ENCODE measurements around the gene HERC4.
"Not testable (repeated sequence)": the region's sequence is repeated elsewhere in the genome, so short reads cannot be mapped to it uniquely, and the experiment has no call there.

HERC4 gene

DNA sequence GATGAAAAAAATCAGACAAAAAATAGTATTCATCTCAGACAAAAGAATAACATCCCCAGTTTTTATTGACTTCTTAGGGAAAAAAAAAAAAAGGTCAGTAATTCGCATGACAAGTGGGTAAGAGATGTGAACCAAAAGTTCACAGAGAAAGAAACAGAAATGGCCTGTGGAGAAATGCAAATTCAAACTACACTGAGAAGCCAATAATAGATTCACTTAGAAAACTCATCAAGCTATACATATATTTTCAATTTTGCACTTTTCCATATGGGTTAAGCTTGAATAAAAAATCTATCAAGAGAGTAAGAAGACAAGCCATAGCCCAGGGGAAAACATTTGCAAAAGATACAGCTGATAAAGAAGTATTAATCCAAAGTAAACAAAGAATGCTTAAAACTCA lies 28.0 kb downstream of the HERC4 start:
- no peak for DNase-seq

- no peak for DNase-seq
These were observed 28.4 kb downstream of the HERC4 start for GRCh38 chr10:68046642-68047041.

- DNase-seq, result no peak
These were observed 32.1 kb downstream of the HERC4 start for GRCh38 chr10:68043030-68043429.

DNA sequence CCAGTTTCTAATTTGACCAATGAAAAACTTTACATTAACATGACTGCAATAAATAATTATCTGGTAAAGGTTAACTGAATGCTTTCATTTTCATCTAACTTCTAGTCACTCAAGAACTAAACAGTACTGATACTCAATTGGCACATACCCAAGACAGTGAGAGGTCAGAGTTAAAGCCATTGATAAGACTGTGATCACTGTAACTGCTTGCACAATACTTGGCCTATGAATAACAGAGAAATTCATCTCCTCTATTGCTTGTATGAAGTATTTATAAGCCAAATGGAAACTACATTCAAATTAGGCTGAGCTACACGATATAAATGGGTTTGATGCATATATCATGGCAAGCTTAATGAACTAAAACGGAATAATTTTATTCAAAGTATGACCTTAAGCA lies 43.0 kb downstream of the HERC4 start:
- DNase-seq, result no peak

- no peak for DNase-seq
These were observed 47.7 kb downstream of the HERC4 start for GRCh38 chr10:68027429-68027828.

DNA sequence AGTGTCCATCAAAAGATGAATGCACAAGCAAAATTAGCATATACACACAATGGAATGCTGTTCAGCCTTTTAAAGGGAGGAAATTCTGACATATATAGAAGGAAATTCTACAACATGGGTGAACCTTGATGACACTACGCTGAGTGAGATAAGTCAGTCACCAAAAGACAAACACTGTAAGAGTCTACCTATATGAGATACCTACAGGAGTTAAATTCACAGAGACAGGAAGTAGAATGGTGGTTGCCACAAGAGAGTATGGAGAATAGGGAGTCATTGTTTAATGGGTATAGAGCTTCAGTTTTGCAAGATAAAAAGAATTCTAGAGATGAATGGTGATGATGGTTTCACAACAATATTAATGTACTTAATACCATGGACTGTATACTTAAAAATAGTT lies 51.8 kb downstream of the HERC4 start:
- no peak for DNase-seq

GRCh38 chr10:68022324-68022723 lies 52.8 kb downstream of the HERC4 start:
- DNase-seq, result not testable (repeated sequence)

GRCh38 chr10:68016519-68016918 lies 58.6 kb downstream of the HERC4 start:
- DNase-seq, result not testable (repeated sequence)

DNA sequence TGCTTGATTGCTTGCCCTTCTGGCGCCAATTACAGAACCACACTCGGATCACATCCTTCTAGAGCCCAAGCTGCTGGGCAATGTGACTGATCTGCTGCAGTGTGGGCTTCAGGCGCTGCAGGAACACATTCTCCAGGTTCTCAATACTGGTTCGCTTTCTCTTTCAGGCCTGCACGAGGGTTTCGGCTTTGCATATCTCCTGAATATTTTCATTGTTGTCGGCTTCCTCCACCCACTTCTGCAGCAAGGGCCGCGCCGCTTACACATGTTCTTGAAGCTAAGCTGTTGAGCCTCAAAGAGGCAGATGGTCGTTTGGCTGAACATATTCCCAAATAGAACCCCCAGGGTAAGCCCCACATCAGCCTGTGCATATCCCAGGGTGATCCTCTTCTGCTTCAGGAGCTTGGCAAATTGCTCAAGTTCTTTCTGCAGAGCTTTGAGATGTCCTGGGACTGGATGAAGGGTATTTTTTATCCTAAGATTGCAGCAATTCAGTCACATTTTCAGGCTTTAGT lies 64.6 kb downstream of the HERC4 start:
- no peak for DNase-seq

DNA sequence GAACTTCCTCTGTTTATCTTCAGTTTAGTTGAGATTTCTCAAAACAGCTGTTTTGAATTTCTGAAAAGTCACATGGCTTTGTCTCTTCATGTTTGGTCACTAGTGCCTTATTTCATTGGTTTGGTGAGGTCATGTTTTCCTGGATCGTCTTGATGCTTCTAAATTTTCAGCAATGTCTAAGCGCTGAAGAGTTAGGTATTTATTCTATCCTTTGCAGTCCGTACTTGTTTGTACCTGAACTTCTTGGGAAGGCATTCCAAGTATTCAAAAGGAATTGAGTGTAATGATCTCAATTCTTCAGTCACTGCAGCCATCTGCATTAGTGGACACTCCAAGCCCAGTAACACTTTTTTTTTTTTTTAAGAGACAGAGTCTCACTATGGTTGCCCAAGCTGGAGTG lies 67.7 kb downstream of the HERC4 start:
- no peak for DNase-seq

DNA sequence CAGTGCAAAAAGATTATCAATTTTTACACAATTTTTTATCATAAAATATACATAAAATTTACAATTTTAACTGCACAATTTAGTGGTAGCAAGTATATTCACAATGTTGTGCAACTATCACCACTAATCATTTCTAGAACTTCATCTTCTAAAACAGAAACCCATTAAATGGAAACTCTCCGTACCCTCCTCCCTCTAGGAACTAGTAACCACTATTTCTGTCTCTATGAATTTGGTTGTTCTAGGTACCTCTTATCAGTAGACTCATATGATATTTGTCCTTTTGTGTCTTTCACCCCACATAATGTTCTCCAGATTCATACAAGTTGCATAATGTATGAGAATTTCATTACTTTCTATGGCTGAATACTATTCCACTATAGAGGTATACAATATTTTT lies 73.5 kb downstream of the HERC4 start:
- DNase-seq, result no peak

DNA sequence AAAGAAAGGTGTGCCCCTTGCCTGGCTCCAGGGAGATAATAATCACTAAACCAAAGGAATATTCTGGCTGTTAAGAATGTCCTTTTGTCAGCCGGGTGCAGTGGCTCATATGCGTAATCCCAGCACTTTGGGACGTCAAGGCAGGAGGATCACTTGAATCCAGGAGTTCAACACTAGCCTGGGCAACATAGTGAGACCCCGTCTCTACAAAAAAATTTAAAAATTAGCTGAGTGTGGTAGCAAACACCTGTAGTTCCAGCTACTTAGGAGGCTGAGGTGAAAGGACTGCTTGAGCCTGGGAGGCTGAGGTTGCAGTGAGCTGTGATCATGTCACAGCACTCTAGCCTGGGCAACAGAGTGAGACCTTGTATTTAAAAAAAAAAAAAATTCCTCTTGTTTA lies 74.1 kb downstream of the HERC4 start:
- DNase-seq, result no peak

DNA sequence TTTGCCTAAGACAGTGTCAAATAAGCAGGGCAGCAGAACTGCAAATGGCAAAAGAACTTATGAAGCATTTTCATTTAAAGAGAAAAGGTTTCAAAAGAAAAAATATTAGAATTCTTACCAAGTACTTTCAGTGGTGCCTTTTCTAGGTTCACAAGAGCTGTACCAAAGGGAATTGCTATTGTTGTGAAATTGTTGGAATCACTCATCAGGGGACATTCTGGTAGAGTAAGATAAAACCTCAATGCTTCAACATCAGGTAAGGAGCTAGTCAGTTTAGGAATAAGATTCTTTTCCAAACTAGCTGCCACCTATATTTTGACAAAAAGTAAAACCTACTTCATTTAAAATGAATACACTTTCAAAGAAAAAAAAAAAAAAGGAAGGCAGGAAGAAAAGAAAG lies 85.0 kb downstream of the HERC4 start:
- no peak for DNase-seq

DNA sequence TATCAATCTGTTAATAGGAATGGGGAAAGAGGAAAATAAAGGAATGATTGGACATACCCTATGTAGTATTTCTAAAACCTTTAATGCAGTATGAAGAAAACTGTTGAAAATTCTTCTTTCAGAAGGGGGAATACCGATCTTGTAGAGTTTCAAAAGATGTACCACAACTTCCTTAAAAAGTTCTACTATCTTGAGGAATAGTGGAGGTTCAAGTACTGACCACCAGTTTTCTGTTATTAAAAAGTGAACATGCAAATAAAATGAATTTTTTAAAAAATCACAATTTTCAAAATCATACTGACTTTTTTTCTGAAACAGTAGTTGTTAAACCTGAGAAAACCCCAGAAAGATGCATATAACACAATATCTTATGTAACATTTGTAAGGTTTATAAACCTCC lies 86.5 kb downstream of the HERC4 start:
- DNase-seq, result no peak

- DNase-seq, result not testable (repeated sequence)
These were observed 92.5 kb downstream of the HERC4 start for GRCh38 chr10:67982603-67983002.

DNA sequence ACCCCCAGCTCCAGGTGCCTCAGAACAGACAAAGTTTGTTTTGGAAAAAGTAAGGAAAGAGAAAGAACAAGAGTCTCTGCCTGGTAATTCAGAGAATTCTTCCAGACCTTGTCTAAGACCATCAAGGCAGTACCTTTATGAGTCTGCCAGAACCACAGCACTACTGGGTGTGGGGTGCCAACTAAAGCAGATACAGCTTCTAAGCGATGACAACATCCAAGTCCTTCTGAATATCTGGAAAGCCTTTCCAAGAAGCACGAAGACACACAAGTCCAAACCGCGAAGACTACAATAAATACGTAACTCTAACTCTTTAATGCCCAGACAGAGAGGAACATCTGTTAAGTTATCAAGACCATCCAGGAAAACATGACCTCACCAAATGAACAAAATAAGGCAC lies 96.3 kb downstream of the HERC4 start:
- DNase-seq, result no peak

- DNase-seq, result no peak
These were observed 97.8 kb downstream of the HERC4 start for GRCh38 chr10:67977251-67977650.

DNA sequence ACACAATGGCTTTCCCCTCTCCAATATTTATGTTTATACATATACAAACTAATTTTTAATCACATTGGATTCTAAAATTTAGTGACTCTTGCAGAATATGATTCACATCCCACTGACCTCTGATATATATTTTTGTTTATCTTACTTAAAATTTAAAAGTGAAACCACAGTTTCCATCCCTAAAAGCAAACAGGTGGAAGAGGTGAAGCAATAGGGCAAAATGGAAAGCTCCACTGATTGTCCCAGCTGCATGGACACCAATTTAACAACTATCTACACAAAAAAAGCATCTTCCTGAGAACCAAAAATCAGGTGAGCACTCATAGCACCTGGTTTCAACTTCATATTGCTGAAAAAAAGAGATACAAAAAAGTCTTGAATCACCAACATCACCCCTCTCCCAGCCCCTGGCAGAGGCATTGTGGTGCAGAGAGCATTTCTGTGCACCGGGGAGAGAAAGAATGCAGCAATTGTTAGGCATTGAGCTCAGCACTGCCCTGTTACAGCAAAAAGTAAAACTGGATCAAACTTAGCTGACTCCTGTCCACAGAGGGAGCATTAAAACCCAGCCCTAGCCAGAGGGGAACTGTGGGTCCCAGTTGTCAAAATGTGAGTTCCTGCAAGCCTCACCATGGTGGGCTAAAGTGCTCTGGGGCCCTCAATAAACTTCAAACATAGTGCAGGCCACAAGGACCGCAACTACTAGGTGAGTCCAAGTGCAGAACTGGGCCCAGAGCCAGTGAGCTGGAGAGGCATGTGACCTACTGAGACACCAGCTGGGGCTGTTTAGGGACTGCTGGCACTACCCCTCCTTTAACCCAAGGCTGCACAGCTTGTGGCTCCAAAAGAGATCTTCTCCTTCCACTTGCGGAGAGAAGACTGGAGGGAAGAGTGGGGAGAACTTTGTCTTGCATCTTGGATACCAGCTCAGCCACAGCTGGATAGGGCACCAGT lies 98.5 kb downstream of the HERC4 start:
- DNase-seq, result no peak

DNA sequence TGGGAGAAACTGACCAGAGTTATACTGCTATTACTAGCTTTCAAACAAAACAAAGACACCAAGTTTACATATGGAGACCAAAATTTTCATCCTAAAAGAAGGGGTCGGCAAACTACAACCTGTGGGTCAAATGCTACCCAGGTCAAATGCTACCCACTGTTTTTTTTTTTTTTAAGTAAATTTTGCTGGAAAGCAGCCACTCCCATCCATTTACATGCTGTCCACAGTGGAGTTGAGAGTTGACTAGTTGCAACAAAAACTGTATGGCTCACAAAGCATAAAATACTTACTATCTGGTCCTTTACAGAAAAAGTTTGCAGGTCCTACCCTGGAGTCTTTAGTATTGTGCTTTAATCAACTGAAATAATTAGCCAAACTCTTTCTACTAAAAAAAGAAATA lies 99.2 kb downstream of the HERC4 start:
- DNase-seq, result no peak

DNA sequence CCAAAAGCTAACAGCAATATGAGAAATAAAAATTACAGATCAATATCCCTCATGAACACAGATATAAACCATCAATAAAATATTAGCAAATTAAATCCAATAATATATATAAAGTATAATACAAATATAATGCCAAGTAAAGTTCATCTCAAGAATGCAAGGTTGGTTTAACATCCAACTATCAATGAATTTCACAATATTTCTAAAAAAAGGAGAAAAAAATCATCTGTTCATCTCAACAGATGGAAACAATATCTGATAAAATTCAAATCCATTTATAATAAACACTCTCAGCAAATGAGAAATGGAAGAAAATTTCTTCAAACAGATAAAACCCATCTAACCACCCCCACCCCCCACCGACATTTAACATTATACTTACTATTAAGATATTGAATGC lies 103.8 kb downstream of the HERC4 start:
- no peak for DNase-seq

- DNase-seq, result no peak
These were observed 105.2 kb downstream of the HERC4 start for GRCh38 chr10:67969875-67970274.

DNA sequence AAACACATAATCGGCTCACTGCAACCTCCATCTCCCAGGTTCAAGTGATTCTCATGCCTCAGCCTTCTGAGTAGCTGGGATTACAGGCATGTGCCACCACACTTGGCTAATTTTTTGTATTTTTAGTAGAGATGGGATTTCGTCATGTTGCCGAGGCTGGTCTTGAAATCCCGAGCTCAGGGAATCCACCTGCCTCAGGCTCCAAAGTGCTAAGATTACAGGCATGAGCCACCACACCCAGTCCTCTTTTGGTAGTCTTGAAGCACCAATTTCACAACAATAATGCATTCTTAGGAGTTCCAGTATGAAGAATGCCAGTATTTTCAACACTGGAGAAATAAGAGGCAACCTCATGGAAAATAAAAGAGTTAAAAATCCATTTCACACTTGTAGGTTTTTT lies 109.0 kb downstream of the HERC4 start:
- not testable (repeated sequence) for DNase-seq

GRCh38 chr10:67965456-67965855 lies 109.6 kb downstream of the HERC4 start:
- no peak for DNase-seq

DNA sequence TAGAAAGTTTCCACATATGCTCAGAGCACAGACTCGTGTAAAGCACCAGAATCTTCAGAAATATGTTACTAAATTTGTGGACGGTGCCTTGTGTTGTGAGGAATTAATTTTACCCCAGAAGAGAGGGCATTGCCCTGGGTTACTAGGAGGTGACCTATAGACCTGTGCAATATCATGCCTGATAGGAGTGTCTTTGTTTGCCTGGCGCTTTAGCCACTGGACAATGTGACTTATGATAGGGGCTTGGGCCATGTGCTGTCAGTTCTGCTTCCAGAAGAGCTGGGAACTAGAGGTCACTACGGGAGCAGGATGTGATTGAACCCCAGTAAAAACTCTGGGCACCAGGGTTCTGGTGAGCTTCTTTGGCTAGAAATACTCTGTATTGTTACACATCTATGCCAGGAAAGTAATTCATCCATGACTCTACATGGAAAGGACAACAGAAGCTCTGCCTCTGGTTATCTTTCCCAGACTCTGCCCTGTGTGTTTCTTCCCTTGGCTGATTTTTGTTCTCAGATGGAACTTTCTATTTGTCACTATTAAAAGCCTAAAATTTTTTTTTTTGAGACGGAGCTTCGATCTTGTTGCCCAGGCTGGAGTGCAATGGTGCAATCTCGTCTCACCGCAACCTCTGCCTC lies 115.1 kb downstream of the HERC4 start:
- DNase-seq, result no peak
